MM.1S (cell line): ENCODE measurements around the gene NIM1K.

Experiments
- DNase-seq: peaks from one replicate; pipeline ENCODE4 v3.0.0-alpha.2; 2015
- H2AFZ ChIP-seq: fragments of 300-600 bp; sonication (generic); 2 replicates; pipeline ENCODE4 v1.6.0; 2016; ENCODE audit warnings: antibody characterized with exemption, low read length
- H3F3A ChIP-seq: fragments of 300-600 bp; sonication (generic); 2 replicates; pipeline ENCODE4 v1.6.1; 2016; ENCODE audit warnings: mild to moderate bottlenecking, antibody characterized with exemption, low read length, moderate library complexity, mixed read lengths; ENCODE audit not compliant: insufficient read depth
- H3K27ac ChIP-seq: fragments of 300-600 bp; sonication (generic); 2 replicates; pipeline ENCODE4 v1.5.1; 2016; ENCODE audit warnings: mild to moderate bottlenecking, low read length
- H3K27me3 ChIP-seq: fragments of 300-600 bp; sonication (generic); replicated peaks from 2 replicates; pipeline ENCODE4 v1.6.0; 2016; ENCODE audit warnings: low read length; ENCODE audit not compliant: insufficient read depth
- H3K36me3 ChIP-seq: fragments of 300-600 bp; sonication (generic); replicated peaks from 2 replicates; pipeline ENCODE4 v1.6.1; 2016; ENCODE audit warnings: mild to moderate bottlenecking, low read length, mixed read lengths; ENCODE audit not compliant: insufficient read depth
- H3K4me1 ChIP-seq: fragments of 300-600 bp; sonication (generic); 2 replicates; pipeline ENCODE4 v1.6.1; 2016; ENCODE audit warnings: low read length, mixed read lengths
- H3K4me2 ChIP-seq: fragments of 300-600 bp; sonication (generic); 2 replicates; pipeline ENCODE4 v1.6.0; 2016; ENCODE audit warnings: low read depth, low read length
- H3K4me3 ChIP-seq: fragments of 300-600 bp; sonication (generic); 2 replicates; pipeline ENCODE4 v1.5.1; 2016; ENCODE audit warnings: low read length, mixed read lengths
- H3K79me2 ChIP-seq: fragments of 300-600 bp; sonication (generic); 2 replicates; pipeline ENCODE4 v1.6.1; 2016; ENCODE audit warnings: mixed run types, low read length, mixed read lengths
- H3K9ac ChIP-seq: fragments of 300-600 bp; sonication (generic); 2 replicates; pipeline ENCODE4 v1.6.1; 2016; ENCODE audit warnings: low read length, mixed read lengths
- H3K9me2 ChIP-seq: fragments of 300-600 bp; sonication (generic); replicated peaks from 2 replicates; pipeline ENCODE4 v1.6.1; 2016; ENCODE audit warnings: mild to moderate bottlenecking, low read length, mixed read lengths; ENCODE audit not compliant: insufficient read depth
- H3K9me3 ChIP-seq: fragments of 300-600 bp; sonication (generic); replicated peaks from 2 replicates; pipeline ENCODE4 v1.6.1; 2016; ENCODE audit warnings: mild to moderate bottlenecking, low read length, mixed read lengths; ENCODE audit not compliant: insufficient read depth
- H4K20me1 ChIP-seq: fragments of 300-600 bp; sonication (generic); 2 replicates; pipeline ENCODE4 v1.6.1; 2016; ENCODE audit warnings: mild to moderate bottlenecking, low read length, moderate library complexity, mixed read lengths; ENCODE audit not compliant: insufficient read depth
- EZH2 ChIP-seq: fragments of 300-600 bp; sonication (generic); optimal IDR thresholded peaks from 2 replicates; pipeline ENCODE3; 2017; ENCODE audit warnings: low read depth, mild to moderate bottlenecking, antibody characterized with exemption, low read length, mixed read lengths
- EZH2phosphoT487 ChIP-seq: fragments of 300-600 bp; sonication (generic); IDR thresholded peaks from 2 replicates; pipeline ENCODE4 v1.6.1; 2018; ENCODE audit warnings: antibody characterized with exemption, low read length
- TF ChIP-seq, protein P1 (sequence below): fragments of 300-600 bp; sonication (generic); IDR thresholded peaks from 2 replicates; pipeline ENCODE4 v1.5.1; 2016; ENCODE audit warnings: antibody characterized with exemption, low read length, mixed read lengths

Gene NIM1K

DNA sequence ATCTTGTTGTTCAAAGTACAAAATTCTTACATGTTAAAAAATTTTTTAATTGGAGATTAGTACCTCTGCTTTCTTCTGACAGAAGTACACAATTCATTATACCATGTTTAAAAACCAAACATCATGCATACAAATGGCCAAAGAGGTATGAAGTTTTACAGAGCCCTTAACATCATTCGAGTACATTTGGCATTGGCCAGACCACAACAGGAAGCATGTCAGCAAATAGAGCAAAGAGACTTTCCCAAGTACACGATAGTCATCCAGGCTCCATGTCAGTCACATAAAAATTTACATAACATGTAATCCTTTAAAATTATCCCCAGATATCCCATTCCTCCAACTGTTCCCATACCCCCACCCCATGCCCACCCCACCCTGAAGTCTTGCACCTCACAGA, 98.7 kb downstream of the NIM1K start:
- peaks cover 15% of the 10 kb centered on the region for H3K4me1 ChIP-seq
- H4K20me1 ChIP-seq = no peaks in the 10 kb centered on the region
- H3K9me2 ChIP-seq = no peaks in the 10 kb centered on the region
- no peaks in the 10 kb centered on the region for H3F3A ChIP-seq
- H3K4me3 ChIP-seq = no peak overlapping the region
- no peaks in the 10 kb centered on the region for H3K9me3 ChIP-seq
- no peaks in the 10 kb centered on the region for H3K79me2 ChIP-seq
- H3K4me2 ChIP-seq = no peak overlapping the region
- DNase-seq = peak; percentile 50
- H2AFZ ChIP-seq = no peak overlapping the region
- H3K27me3 ChIP-seq = no peaks in the 10 kb centered on the region
- TF ChIP-seq EZH2phosphoT487 = no peak
- no peak for TF ChIP-seq EZH2
- TF ChIP-seq, protein P1, sequence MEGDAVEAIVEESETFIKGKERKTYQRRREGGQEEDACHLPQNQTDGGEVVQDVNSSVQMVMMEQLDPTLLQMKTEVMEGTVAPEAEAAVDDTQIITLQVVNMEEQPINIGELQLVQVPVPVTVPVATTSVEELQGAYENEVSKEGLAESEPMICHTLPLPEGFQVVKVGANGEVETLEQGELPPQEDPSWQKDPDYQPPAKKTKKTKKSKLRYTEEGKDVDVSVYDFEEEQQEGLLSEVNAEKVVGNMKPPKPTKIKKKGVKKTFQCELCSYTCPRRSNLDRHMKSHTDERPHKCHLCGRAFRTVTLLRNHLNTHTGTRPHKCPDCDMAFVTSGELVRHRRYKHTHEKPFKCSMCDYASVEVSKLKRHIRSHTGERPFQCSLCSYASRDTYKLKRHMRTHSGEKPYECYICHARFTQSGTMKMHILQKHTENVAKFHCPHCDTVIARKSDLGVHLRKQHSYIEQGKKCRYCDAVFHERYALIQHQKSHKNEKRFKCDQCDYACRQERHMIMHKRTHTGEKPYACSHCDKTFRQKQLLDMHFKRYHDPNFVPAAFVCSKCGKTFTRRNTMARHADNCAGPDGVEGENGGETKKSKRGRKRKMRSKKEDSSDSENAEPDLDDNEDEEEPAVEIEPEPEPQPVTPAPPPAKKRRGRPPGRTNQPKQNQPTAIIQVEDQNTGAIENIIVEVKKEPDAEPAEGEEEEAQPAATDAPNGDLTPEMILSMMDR = no peak
- peaks cover 27% of the 10 kb centered on the region for H3K36me3 ChIP-seq
- H3K27ac ChIP-seq = no peak overlapping the region
- no peak overlapping the region for H3K9ac ChIP-seq

DNA sequence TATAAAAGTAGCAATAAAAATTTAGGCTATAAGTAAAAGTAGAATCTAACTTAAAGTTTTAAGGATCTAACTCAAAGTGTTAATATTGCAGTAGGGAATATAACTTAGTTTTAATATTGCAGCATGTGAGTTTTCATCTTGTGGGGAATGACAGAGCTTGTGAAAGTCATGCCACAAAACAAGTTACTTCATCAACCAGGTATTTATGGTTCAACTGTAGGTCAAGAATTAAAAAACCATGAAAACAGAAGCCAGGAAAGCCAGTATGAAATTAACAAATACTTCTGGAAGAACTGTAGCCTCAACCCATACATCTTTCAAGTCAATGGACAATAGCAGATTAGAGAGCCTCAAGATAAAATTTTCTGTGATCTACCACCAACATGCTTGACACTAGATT, 102.2 kb downstream of the NIM1K start:
- Histone ChIP-seq H3F3A (no peaks in the 10 kb centered on the region), H3K4me1 (peaks cover 15% of the 10 kb centered on the region), H3K4me3 (no peak overlapping the region), H3K9me2 (no peaks in the 10 kb centered on the region), H3K9ac (no peak overlapping the region), H3K36me3 (peaks cover 36% of the 10 kb centered on the region), H3K4me2 (no peak overlapping the region), H3K9me3 (no peaks in the 10 kb centered on the region), H3K27me3 (no peaks in the 10 kb centered on the region), H2AFZ (no peak overlapping the region), H3K27ac (no peak overlapping the region), H3K79me2 (peaks cover 6% of the 10 kb centered on the region; the same call in 1 of the 2 replicates), H4K20me1 (no peaks in the 10 kb centered on the region)
- no peak for TF ChIP-seq EZH2
- no peak for TF ChIP-seq EZH2phosphoT487
- TF ChIP-seq, protein P1 = no peak
- no peak for DNase-seq

DNA sequence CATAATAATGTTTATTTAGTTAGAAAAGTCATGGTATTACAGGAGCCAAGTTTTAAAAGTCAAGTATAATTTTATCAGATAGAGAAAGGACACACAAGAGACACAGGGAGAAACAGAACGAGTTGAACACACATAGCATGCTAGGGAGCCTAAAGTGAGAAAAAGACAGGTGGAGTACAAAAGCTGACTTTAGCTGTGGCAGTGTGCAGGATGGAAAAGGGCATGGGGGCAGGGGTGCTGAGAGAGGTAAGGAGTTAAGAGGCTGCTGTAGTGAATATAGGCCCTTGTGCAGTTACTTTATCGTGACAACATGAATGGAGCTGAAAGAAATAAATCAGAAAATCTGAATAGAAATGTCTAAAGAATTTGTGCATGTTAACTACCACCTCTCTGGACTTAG, 103.2 kb downstream of the NIM1K start:
- Histone ChIP-seq H3K27ac (no peak overlapping the region), H3K79me2 (peaks cover 14% of the 10 kb centered on the region), H3K9ac (no peak overlapping the region), H3K36me3 (peaks cover 30% of the 10 kb centered on the region), H3K4me3 (no peak overlapping the region), H4K20me1 (no peaks in the 10 kb centered on the region), H3K9me3 (no peaks in the 10 kb centered on the region), H2AFZ (no peak overlapping the region), H3F3A (no peaks in the 10 kb centered on the region), H3K4me2 (no peak overlapping the region), H3K4me1 (peaks cover 15% of the 10 kb centered on the region), H3K27me3 (no peaks in the 10 kb centered on the region), H3K9me2 (no peaks in the 10 kb centered on the region)
- TF ChIP-seq, protein P1 = no peak
- no peak for TF ChIP-seq EZH2
- no peak for TF ChIP-seq EZH2phosphoT487
- no peak for DNase-seq
